GM23338 (cell line): Measurements from ENCODE around the gene CR2. TPM values are rescaled to one million over a fixed set of nuclear protein-coding genes. Genes with fewer than 3 reads are reported as not detected.

Experiments
- ATAC-seq: fragments of 200-7000 bp; cut with Tn5 transposase; 3 replicates; pipeline ENCODE4 v1.9.1; 2020
- DNase-seq: peaks from one replicate; pipeline ENCODE4 v3.0.0-alpha.2; 2015; ENCODE audit warnings: low spot score
- H2AFZ ChIP-seq: fragments of 200-600 bp; sonication (generic); 2 replicates; pipeline ENCODE4 v1.8.0; 2016; ENCODE audit warnings: antibody characterized with exemption, mild to moderate bottlenecking, moderate library complexity
- H3F3A ChIP-seq: fragments of 200-600 bp; sonication (generic); replicated peaks from 2 replicates; pipeline ENCODE4 v1.8.0; 2017; ENCODE audit warnings: antibody characterized with exemption, mixed run types, low read depth
- H3K27ac ChIP-seq: fragments of 200-600 bp; sonication (generic); 2 replicates; pipeline ENCODE4 v1.6.1; 2016; ENCODE audit warnings: low read depth
- H3K27me3 ChIP-seq: fragments of 200-600 bp; sonication (generic); 2 replicates; pipeline ENCODE4 v1.8.0; 2016; ENCODE audit warnings: mild to moderate bottlenecking, mixed run types, moderate library complexity; ENCODE audit not compliant: insufficient read depth
- H3K36me3 ChIP-seq: fragments of 200-600 bp; sonication (generic); 2 replicates; pipeline ENCODE4 v1.8.0; 2016; ENCODE audit warnings: mild to moderate bottlenecking; ENCODE audit not compliant: insufficient read depth
- H3K4me1 ChIP-seq: fragments of 200-600 bp; sonication (generic); 2 replicates; pipeline ENCODE4 v1.8.0; 2016; ENCODE audit warnings: mild to moderate bottlenecking, moderate library complexity; ENCODE audit not compliant: insufficient read depth
- H3K4me2 ChIP-seq: fragments of 200-600 bp; sonication (generic); 2 replicates; pipeline ENCODE4 v1.7.1; 2017; ENCODE audit warnings: mixed run types
- H3K4me3 ChIP-seq: fragments of 200-600 bp; sonication (generic); 2 replicates; pipeline ENCODE4 v1.6.1; 2016; ENCODE audit warnings: mixed run types
- H3K79me2 ChIP-seq: fragments of 200-600 bp; sonication (generic); replicated peaks from 2 replicates; pipeline ENCODE4 v1.8.0; 2017; ENCODE audit warnings: mild to moderate bottlenecking; ENCODE audit not compliant: insufficient read depth
- H3K9me2 ChIP-seq: fragments of 200-600 bp; sonication (generic); 2 replicates; pipeline ENCODE4 v1.8.0; 2017; ENCODE audit not compliant: insufficient read depth
- H4K20me1 ChIP-seq: fragments of 200-600 bp; sonication (generic); replicated peaks from 2 replicates; pipeline ENCODE4 v1.8.0; 2017; ENCODE audit warnings: mild to moderate bottlenecking; ENCODE audit not compliant: insufficient read depth
- H3K27ac Mint-ChIP-seq: 2 replicates; pipeline ENCODE4 v1.8.0; 2020; ENCODE audit warnings: inconsistent platforms, mild to moderate bottlenecking, moderate library complexity, mixed read lengths
- H3K27me3 Mint-ChIP-seq: 3 replicates; pipeline ENCODE4 v1.8.0; 2022; ENCODE audit warnings: low read depth, mild to moderate bottlenecking, moderate library complexity, mixed read lengths, inconsistent platforms; ENCODE audit not compliant: insufficient read depth, poor library complexity
- H3K36me3 Mint-ChIP-seq: 3 replicates; pipeline ENCODE4 v1.8.0; 2021; ENCODE audit warnings: low read depth, mild to moderate bottlenecking, inconsistent platforms, moderate library complexity, mixed read lengths
- H3K4me1 Mint-ChIP-seq: 3 replicates; pipeline ENCODE4 v1.8.0; 2020; ENCODE audit warnings: mild to moderate bottlenecking, inconsistent platforms, mixed read lengths
- H3K4me3 Mint-ChIP-seq: 3 replicates; pipeline ENCODE4 v1.8.0; 2021; ENCODE audit warnings: moderate library complexity, mild to moderate bottlenecking, inconsistent platforms, mixed read lengths
- H3K9me3 Mint-ChIP-seq: 3 replicates; pipeline ENCODE4 v1.8.0; 2020; ENCODE audit warnings: moderate library complexity, mild to moderate bottlenecking, inconsistent platforms, mixed read lengths
- EZH2 ChIP-seq: fragments of 200-600 bp; sonication (generic); IDR thresholded peaks from one replicate; pipeline ENCODE4 v1.8.0; 2017; ENCODE audit warnings: antibody characterized with exemption, mild to moderate bottlenecking, low read depth; ENCODE audit not compliant: unreplicated experiment
- EZH2phosphoT487 ChIP-seq: fragments of 200-600 bp; sonication (generic); IDR thresholded peaks from one replicate; pipeline ENCODE4 v1.8.1; 2018; ENCODE audit warnings: antibody characterized with exemption; ENCODE audit not compliant: unreplicated experiment
- JUNB ChIP-seq: IDR thresholded peaks from one replicate; pipeline ENCODE4 v1.6.1; 2016; ENCODE audit warnings: antibody characterized with exemption; ENCODE audit not compliant: unreplicated experiment
- NANOG ChIP-seq: IDR thresholded peaks from 2 replicates; pipeline ENCODE4 v1.6.1; 2016; ENCODE audit warnings: antibody characterized with exemption, borderline replicate concordance
- ZNF114 ChIP-seq: fragments of 250-450 bp; sonication (Bioruptor Pico); IDR thresholded peaks from 2 replicates; pipeline ENCODE4 v1.5.0; 2020; ENCODE audit warnings: mild to moderate bottlenecking, moderate library complexity
- ZNF331 ChIP-seq: fragments of 250-450 bp; sonication (Bioruptor Pico); IDR thresholded peaks from 2 replicates; pipeline ENCODE4 v1.5.0; 2020; ENCODE audit warnings: low read depth, mild to moderate bottlenecking, moderate library complexity
- polyA plus RNA-seq: library from polyadenylated mRNA; unstranded; fragments of >200 nt; fragmentation: Nextera tagmentation; extraction: Ambion mirVana; gene quantifications from 2 replicates; pipeline ENCODE4 v1.2.1, GENCODE V29; 2016
- total RNA-seq: library from RNA; depleted of rRNA; stranded (reverse); fragments of >200 nt; shearing (Covaris generic); gene quantifications from 2 replicates; pipeline ENCODE4 v1.2.3, GENCODE V29; 2014
- TF ChIP-seq, protein P1 (sequence below): IDR thresholded peaks from 2 replicates; pipeline ENCODE4 v1.6.1; 2016; ENCODE audit warnings: antibody characterized with exemption
- TF ChIP-seq, protein P2 (sequence below): IDR thresholded peaks from one replicate; pipeline ENCODE4 v1.6.1; 2018; ENCODE audit warnings: antibody characterized with exemption; ENCODE audit not compliant: unreplicated experiment

CR2 gene
- total and polyA plus RNA-seq, 2 experiments from 2014 or later = 2.7 to 5.4 TPM

DNA sequence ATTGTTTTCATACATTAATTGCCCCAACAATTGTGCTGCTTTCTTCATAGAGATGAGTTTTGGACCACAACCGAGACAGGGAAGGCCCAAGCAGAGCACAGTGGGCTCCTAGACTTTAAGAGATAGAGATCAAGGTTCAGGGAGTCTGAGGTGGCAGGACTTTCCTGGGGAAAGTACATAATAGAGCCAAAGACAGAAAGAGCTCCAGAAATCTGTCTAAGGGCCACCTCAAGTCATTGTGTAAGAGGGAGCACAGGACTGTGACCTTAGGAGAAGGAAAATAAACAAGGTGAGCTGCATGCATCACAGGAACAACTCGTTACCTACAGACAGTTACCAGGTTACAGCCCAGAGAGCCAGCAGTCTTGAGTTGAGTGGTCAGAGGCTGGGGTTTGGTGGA lies 41.3 kb upstream of the CR2 start:
- Mint-ChIP-seq H3K27ac (no peak overlapping the region), H3K4me1 (peaks cover 3% of the 10 kb centered on the region), H3K9me3 (no peaks in the 10 kb centered on the region), H3K36me3 (no peaks in the 10 kb centered on the region), H3K4me3 (no peak overlapping the region), H3K27me3 (no peaks in the 10 kb centered on the region)
- no peaks in the 10 kb centered on the region for H3K27me3 ChIP-seq
- no peak overlapping the region for H3K4me3 ChIP-seq
- H4K20me1 ChIP-seq = no peaks in the 10 kb centered on the region
- no peak for DNase-seq
- no peaks in the 10 kb centered on the region for H3F3A ChIP-seq
- no peak for ATAC-seq
- H3K4me2 ChIP-seq = no peak overlapping the region
- H3K27ac ChIP-seq = no peak overlapping the region
- no peaks in the 10 kb centered on the region for H3K79me2 ChIP-seq
- no peak for TF ChIP-seq ZNF114 (CRISPR knock-in tag)
- TF ChIP-seq EZH2phosphoT487 = no peak
- TF ChIP-seq, protein P1, sequence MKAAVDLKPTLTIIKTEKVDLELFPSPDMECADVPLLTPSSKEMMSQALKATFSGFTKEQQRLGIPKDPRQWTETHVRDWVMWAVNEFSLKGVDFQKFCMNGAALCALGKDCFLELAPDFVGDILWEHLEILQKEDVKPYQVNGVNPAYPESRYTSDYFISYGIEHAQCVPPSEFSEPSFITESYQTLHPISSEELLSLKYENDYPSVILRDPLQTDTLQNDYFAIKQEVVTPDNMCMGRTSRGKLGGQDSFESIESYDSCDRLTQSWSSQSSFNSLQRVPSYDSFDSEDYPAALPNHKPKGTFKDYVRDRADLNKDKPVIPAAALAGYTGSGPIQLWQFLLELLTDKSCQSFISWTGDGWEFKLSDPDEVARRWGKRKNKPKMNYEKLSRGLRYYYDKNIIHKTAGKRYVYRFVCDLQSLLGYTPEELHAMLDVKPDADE = no peak
- no peak for TF ChIP-seq EZH2
- TF ChIP-seq, protein P2, sequence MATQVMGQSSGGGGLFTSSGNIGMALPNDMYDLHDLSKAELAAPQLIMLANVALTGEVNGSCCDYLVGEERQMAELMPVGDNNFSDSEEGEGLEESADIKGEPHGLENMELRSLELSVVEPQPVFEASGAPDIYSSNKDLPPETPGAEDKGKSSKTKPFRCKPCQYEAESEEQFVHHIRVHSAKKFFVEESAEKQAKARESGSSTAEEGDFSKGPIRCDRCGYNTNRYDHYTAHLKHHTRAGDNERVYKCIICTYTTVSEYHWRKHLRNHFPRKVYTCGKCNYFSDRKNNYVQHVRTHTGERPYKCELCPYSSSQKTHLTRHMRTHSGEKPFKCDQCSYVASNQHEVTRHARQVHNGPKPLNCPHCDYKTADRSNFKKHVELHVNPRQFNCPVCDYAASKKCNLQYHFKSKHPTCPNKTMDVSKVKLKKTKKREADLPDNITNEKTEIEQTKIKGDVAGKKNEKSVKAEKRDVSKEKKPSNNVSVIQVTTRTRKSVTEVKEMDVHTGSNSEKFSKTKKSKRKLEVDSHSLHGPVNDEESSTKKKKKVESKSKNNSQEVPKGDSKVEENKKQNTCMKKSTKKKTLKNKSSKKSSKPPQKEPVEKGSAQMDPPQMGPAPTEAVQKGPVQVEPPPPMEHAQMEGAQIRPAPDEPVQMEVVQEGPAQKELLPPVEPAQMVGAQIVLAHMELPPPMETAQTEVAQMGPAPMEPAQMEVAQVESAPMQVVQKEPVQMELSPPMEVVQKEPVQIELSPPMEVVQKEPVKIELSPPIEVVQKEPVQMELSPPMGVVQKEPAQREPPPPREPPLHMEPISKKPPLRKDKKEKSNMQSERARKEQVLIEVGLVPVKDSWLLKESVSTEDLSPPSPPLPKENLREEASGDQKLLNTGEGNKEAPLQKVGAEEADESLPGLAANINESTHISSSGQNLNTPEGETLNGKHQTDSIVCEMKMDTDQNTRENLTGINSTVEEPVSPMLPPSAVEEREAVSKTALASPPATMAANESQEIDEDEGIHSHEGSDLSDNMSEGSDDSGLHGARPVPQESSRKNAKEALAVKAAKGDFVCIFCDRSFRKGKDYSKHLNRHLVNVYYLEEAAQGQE = no peak
- no peak for TF ChIP-seq JUNB
- no peak for TF ChIP-seq ZNF331
- H3K9me2 ChIP-seq = no peaks in the 10 kb centered on the region
- no peaks in the 10 kb centered on the region for H3K4me1 ChIP-seq
- no peak overlapping the region for H2AFZ ChIP-seq
- no peaks in the 10 kb centered on the region for H3K36me3 ChIP-seq

DNA sequence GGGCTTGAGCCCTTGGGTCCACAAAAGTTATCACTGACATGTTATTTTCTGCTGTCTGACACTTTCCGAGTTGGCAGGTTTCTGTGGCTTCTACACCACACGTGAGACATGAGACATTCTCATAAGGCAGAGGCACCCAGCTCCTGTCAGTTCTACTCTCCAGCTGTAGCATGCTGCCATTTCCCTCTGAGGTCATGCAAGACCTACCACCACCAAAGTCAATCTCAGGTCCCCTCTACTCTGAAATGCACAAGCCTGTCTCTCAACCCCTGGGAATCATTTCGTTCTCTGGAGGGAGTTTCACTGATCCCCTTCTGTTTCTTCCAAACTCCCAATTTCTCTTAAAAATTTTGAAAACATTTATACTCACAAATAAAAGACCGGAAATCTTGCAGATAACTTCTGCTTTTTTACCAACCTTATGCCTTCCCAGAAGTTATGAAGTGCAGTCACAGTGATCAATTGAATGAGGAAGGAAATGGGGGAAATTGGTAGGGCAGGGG lies 39.5 kb upstream of the CR2 start:
- ATAC-seq (no peak), DNase-seq (no peak)
- peaks cover 3% of the 10 kb centered on the region for H3K4me1 Mint-ChIP-seq
- no peaks in the 10 kb centered on the region for H3K4me1 ChIP-seq
- no peak overlapping the region for H3K4me3 Mint-ChIP-seq
- H3F3A ChIP-seq = no peaks in the 10 kb centered on the region
- no peaks in the 10 kb centered on the region for H3K27me3 ChIP-seq
- H3K9me3 Mint-ChIP-seq = no peaks in the 10 kb centered on the region
- no peak overlapping the region for H3K27ac Mint-ChIP-seq
- H3K36me3 Mint-ChIP-seq = no peaks in the 10 kb centered on the region
- H3K27me3 Mint-ChIP-seq = no peaks in the 10 kb centered on the region
- H2AFZ ChIP-seq = no peak overlapping the region
- no peaks in the 10 kb centered on the region for H3K79me2 ChIP-seq
- H3K4me3 ChIP-seq = no peak overlapping the region
- no peak for TF ChIP-seq NANOG
- no peaks in the 10 kb centered on the region for H4K20me1 ChIP-seq
- H3K36me3 ChIP-seq = no peaks in the 10 kb centered on the region
- H3K27ac ChIP-seq = no peak overlapping the region
- H3K4me2 ChIP-seq = no peak overlapping the region
- no peaks in the 10 kb centered on the region for H3K9me2 ChIP-seq
